CD4-positive, CD25-positive, alpha-beta regulatory T cell (primary cell): ENCODE data around the gene TBKBP1. TPM values are rescaled to one million over a fixed set of nuclear protein-coding genes. Genes with fewer than 3 reads are reported as not detected.

Source experiments
- ATAC-seq, 2 donors: fragments of 150-1000 bp; cut with Tn5 transposase; one replicate each; pipeline ENCODE4 v1.10.0; 2021; ENCODE audit warnings: low read depth in 2 of 2, moderate number of reproducible peaks in 2 of 2, moderate library complexity in 1 of 2
- DNase-seq, 3 donors: peaks; one replicate each; pipeline versions ENCODE4 v3.0.0 to v3.0.0-alpha.2; 2012 to 2022; ENCODE audit warnings: mixed read lengths in 1 of 3
- H3K27ac ChIP-seq: one replicate; pipeline ENCODE4 v1.7.0; 2013; ENCODE audit warnings: mild to moderate bottlenecking, low read length; ENCODE audit not compliant: insufficient read depth, poor library complexity, severe bottlenecking
- H3K27me3 ChIP-seq: one replicate; pipeline ENCODE4 v1.7.0; 2013; ENCODE audit warnings: low read length; ENCODE audit not compliant: control insufficient read depth, insufficient read depth
- H3K36me3 ChIP-seq: one replicate; pipeline ENCODE4 v1.7.0; 2013; ENCODE audit warnings: mild to moderate bottlenecking, low read length, moderate library complexity; ENCODE audit not compliant: control insufficient read depth, insufficient read depth
- H3K4me1 ChIP-seq: 2 replicates; pipeline ENCODE4 v1.7.0; 2013; ENCODE audit warnings: mild to moderate bottlenecking, low read length; ENCODE audit not compliant: insufficient read depth, control insufficient read depth, poor library complexity, severe bottlenecking
- H3K4me3 ChIP-seq: one replicate; pipeline ENCODE4 v1.7.0; 2013; ENCODE audit warnings: low read depth, mild to moderate bottlenecking, low read length, moderate library complexity
- H3K9me3 ChIP-seq, 2 experiments: 1 replicate in 1 of 2; 2 replicates in 1 of 2; pipeline ENCODE4 v1.7.0; 2013; ENCODE audit warnings: low read length in 2 of 2, mild to moderate bottlenecking in 1 of 2, moderate library complexity in 1 of 2; ENCODE audit not compliant: control insufficient read depth in 2 of 2
- H3K27ac Mint-ChIP-seq, 3 donors: one replicate each; pipeline ENCODE4 v1.8.0; 2020 to 2022; ENCODE audit warnings: mild to moderate bottlenecking in 3 of 3, mixed read lengths in 3 of 3, moderate library complexity in 2 of 3
- H3K27me3 Mint-ChIP-seq: one replicate; pipeline ENCODE4 v1.8.0; 2022; ENCODE audit warnings: mild to moderate bottlenecking, mixed read lengths
- H3K36me3 Mint-ChIP-seq: one replicate; pipeline ENCODE4 v1.8.0; 2020; ENCODE audit warnings: mixed read lengths
- H3K4me1 Mint-ChIP-seq, 4 donors: one replicate each; pipeline ENCODE4 v1.8.0; 2020 to 2022; ENCODE audit warnings: mixed read lengths in 4 of 4, mild to moderate bottlenecking in 1 of 4
- H3K4me3 Mint-ChIP-seq, 4 donors: one replicate each; pipeline ENCODE4 v1.8.0; 2020 to 2022; ENCODE audit warnings: mild to moderate bottlenecking in 4 of 4, mixed read lengths in 4 of 4, moderate library complexity in 3 of 4
- H3K9me3 Mint-ChIP-seq, 7 donors: one replicate each; pipeline ENCODE4 v1.8.0; 2020 to 2022; ENCODE audit warnings: mixed read lengths in 7 of 7, mild to moderate bottlenecking in 3 of 7, moderate library complexity in 2 of 7
- polyA plus RNA-seq, 4 donors: library from polyadenylated mRNA; unstranded; fragments of 300-500 nt; fragmentation: Illumina TruSeq; gene quantifications; one replicate each; pipeline ENCODE4 v1.2.3, GENCODE V29; 2021
- total RNA-seq: library from RNA; stranded (reverse); gene quantifications from one replicate; pipeline ENCODE4 v1.2.3, GENCODE V29; 2022

Gene TBKBP1
- total and polyA plus RNA-seq, 5 donors from 2014 or later = 0.11 to 6.1 (median 0.53) TPM

DNA sequence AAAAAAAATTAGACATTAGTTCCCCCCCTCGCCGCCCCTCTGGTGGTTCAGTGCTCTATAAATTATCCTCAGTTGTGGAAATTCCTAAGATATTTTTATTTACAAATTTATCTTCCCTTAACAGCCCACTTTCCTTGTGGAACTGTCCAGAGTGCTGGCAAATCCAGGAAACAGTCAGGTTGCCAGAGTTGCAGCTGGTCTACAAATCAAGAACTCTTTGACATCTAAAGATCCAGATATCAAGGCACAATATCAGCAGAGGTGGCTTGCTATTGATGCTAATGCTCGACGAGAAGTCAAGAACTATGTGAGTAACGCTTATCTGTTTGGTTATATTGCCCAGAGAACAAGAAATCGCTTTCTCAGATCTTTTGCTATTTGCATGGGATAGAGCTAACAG, 41.4 kb upstream of the TBKBP1 start:
- Histone ChIP-seq H3K27me3 (no peaks in the 10 kb centered on the region), H3K27ac (peak overlapping the region; percentile 24), H3K9me3 (no peaks in the 10 kb centered on the region), H3K4me1 (peaks cover 53% of the 10 kb centered on the region), H3K4me3 (no peak overlapping the region), H3K36me3 (peaks cover 51% of the 10 kb centered on the region)
- H3K4me3 Mint-ChIP-seq = peak overlapping the region; percentile 46 to 99 (median 64)
- H3K27ac Mint-ChIP-seq = peak overlapping the region; percentile 33 to 89 (median 69)
- ATAC-seq = no peak
- DNase-seq = no peak
- H3K36me3 Mint-ChIP-seq = peaks cover 35% of the 10 kb centered on the region
- H3K9me3 Mint-ChIP-seq = no peaks in the 10 kb centered on the region
- H3K4me1 Mint-ChIP-seq = peaks cover 32 to 77% (median 58%) of the 10 kb centered on the region in 4 donors
- peaks cover 11% of the 10 kb centered on the region for H3K27me3 Mint-ChIP-seq

DNA sequence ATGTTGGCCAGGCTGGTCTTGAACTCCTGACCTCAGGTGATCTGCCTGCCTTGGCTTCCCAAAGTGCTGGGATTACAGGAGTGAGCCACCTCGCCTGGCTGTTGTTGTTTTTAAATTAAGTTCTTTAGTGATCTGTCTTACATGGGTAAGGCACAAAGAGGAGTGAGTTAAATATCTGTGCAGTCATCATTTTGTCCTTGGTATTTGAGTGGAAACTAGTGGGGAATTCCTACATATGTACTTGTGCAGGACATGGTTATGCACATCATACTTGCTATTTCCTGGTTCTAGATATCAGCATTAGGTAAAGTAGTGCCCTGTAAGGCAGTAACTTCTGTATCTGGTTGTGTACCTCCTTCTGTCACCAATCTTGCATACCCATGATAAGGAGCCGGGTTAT, 40.5 kb upstream of the TBKBP1 start:
- Histone ChIP-seq H3K9me3 (no peaks in the 10 kb centered on the region), H3K27me3 (no peaks in the 10 kb centered on the region), H3K4me3 (no peak overlapping the region), H3K27ac (no peak overlapping the region), H3K36me3 (peaks cover 59% of the 10 kb centered on the region), H3K4me1 (peaks cover 45% of the 10 kb centered on the region)
- Mint-ChIP-seq H3K9me3 (no peaks in the 10 kb centered on the region), H3K27me3 (peaks cover 9% of the 10 kb centered on the region), H3K4me1 (peaks cover 33 to 75% (median 58%) of the 10 kb centered on the region in 4 donors), H3K36me3 (peaks cover 40% of the 10 kb centered on the region), H3K4me3 (peak overlapping the region; percentile 5 to 99 (median 38)), H3K27ac (peak overlapping the region; percentile 23 to 60 (median 46))
- ATAC-seq = no peak
- DNase-seq = no peak

- Histone ChIP-seq H3K27me3 (no peaks in the 10 kb centered on the region), H3K4me1 (peaks cover 45% of the 10 kb centered on the region), H3K27ac (no peak overlapping the region), H3K4me3 (peak overlapping the region; percentile 54), H3K36me3 (peaks cover 64% of the 10 kb centered on the region), H3K9me3 (no peaks in the 10 kb centered on the region)
- Mint-ChIP-seq H3K27ac (peak overlapping the region in 2 of 3 donors; percentile 51 to 68), H3K9me3 (no peaks in the 10 kb centered on the region), H3K36me3 (peaks cover 44% of the 10 kb centered on the region), H3K4me1 (peaks cover 34 to 77% (median 62%) of the 10 kb centered on the region in 4 donors), H3K27me3 (peaks cover 5% of the 10 kb centered on the region), H3K4me3 (peak overlapping the region in 2 of 4 donors; percentile 17 to 99)
- no peak for ATAC-seq
- no peak for DNase-seq
Measured at GRCh38 chr17:47654991-47655390, 39.0 kb upstream of the TBKBP1 start.

- peak; percentile 85 to 89 for ATAC-seq
- Mint-ChIP-seq H3K36me3 (peaks cover 36% of the 10 kb centered on the region), H3K27ac (peak overlapping the region; percentile 89 to 96 (median 91)), H3K4me1 (peaks cover 25 to 61% (median 41%) of the 10 kb centered on the region in 4 donors), H3K27me3 (no peaks in the 10 kb centered on the region), H3K9me3 (no peaks in the 10 kb centered on the region), H3K4me3 (peak overlapping the region; percentile 72 to 92 (median 84))
- peak overlapping the region; percentile 93 for H3K27ac ChIP-seq
- peaks cover 76% of the 10 kb centered on the region for H3K36me3 ChIP-seq
- H3K27me3 ChIP-seq = no peaks in the 10 kb centered on the region
- no peaks in the 10 kb centered on the region for H3K9me3 ChIP-seq
- peak in 2 of 3 donors; percentile 72 to 88 for DNase-seq
- peaks cover 25% of the 10 kb centered on the region for H3K4me1 ChIP-seq
- peak overlapping the region; percentile 93 for H3K4me3 ChIP-seq
Measured at GRCh38 chr17:47660064-47660492, 33.9 kb upstream of the TBKBP1 start.

DNA sequence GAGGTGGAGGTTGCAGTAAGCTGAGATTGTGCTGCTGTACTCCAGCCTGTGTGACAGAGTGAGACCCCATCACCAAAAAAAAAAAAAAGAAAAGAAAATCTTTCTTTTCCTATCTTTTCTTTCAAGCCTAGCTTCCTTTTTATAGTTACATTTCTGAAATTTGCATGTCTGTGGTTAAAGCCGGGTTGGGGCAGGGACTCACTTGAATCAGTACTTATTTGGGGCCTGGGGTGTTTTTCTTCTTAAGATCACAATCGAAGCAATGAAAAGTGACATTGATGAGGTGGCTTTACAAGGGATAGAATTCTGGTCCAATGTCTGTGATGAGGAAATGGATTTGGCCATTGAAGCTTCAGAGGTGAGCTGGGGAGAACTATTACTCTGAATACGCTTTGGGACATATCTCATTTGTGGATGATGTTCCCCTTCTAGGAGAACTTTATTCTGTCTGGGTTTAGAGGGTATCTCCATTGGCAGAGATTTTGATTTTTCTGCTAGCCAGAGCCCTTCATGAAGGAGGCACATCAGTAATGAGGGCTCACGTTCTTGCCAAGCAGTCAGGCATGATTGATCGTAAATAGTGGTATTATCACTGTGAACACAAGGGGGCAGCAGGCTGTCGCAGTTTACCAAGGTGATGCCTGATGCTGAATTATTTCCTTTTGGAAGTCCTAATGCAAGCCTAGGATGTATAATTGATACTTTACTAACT, 29.9 kb upstream of the TBKBP1 start:
- Mint-ChIP-seq H3K27ac (peak overlapping the region; percentile 9 to 89 (median 82)), H3K4me3 (peak overlapping the region; percentile 10 to 63 (median 32)), H3K4me1 (peaks cover 11 to 39% (median 23%) of the 10 kb centered on the region in 4 donors), H3K27me3 (no peaks in the 10 kb centered on the region), H3K9me3 (no peaks in the 10 kb centered on the region), H3K36me3 (peaks cover 31% of the 10 kb centered on the region)
- Histone ChIP-seq H3K36me3 (peaks cover 75% of the 10 kb centered on the region), H3K27me3 (no peaks in the 10 kb centered on the region), H3K9me3 (no peaks in the 10 kb centered on the region), H3K27ac (peak overlapping the region; percentile 45), H3K4me3 (peak overlapping the region; percentile 21), H3K4me1 (peaks cover 25% of the 10 kb centered on the region)
- ATAC-seq = peak; percentile 62 to 63
- peak; percentile 45 to 80 (median 66) for DNase-seq

DNA sequence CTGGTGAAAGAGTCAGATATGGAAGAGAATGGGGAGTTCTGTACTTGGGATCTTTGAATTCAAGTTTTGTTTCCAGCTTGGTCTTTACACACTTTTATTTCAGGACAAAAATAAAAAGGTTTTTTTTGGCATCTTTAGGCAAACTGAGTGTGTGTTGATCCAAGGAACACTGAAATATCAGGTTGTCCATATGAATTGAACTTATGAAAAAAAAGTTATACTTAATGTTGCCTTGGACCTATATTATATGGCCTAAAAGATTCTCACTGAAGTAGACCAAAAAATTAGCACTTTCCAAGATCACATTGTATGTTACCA, 29.4 kb upstream of the TBKBP1 start:
- ATAC-seq = no peak
- Mint-ChIP-seq H3K4me1 (peaks cover 11 to 38% (median 26%) of the 10 kb centered on the region in 4 donors), H3K27me3 (no peaks in the 10 kb centered on the region), H3K36me3 (peaks cover 32% of the 10 kb centered on the region), H3K9me3 (no peaks in the 10 kb centered on the region), H3K4me3 (peak overlapping the region in 1 of 4 donors; percentile 42), H3K27ac (peak overlapping the region; percentile 9 to 82 (median 66))
- Histone ChIP-seq H3K4me3 (no peak overlapping the region), H3K36me3 (peaks cover 81% of the 10 kb centered on the region), H3K4me1 (peaks cover 21% of the 10 kb centered on the region), H3K27me3 (no peaks in the 10 kb centered on the region), H3K27ac (peak overlapping the region; percentile 45), H3K9me3 (no peaks in the 10 kb centered on the region)
- no peak for DNase-seq

- ATAC-seq (no peak), DNase-seq (no peak)
- Histone ChIP-seq H3K27ac (no peak overlapping the region), H3K36me3 (peaks cover 91% of the 10 kb centered on the region), H3K27me3 (no peaks in the 10 kb centered on the region), H3K9me3 (no peaks in the 10 kb centered on the region), H3K4me1 (peaks cover 17% of the 10 kb centered on the region), H3K4me3 (no peak overlapping the region)
- Mint-ChIP-seq H3K27me3 (no peaks in the 10 kb centered on the region), H3K9me3 (no peaks in the 10 kb centered on the region), H3K36me3 (peaks cover 40% of the 10 kb centered on the region), H3K4me1 (peaks cover 13 to 40% (median 26%) of the 10 kb centered on the region in 4 donors), H3K27ac (no peak overlapping the region), H3K4me3 (no peak overlapping the region)
Measured at GRCh38 chr17:47665655-47666054, 28.3 kb upstream of the TBKBP1 start.

GRCh38 chr17:47669081-47669480, 24.9 kb upstream of the TBKBP1 start:
- Histone ChIP-seq H3K4me3 (no peak overlapping the region), H3K27ac (no peak overlapping the region), H3K27me3 (no peaks in the 10 kb centered on the region), H3K36me3 (peaks cover 95% of the 10 kb centered on the region), H3K4me1 (peaks cover 8% of the 10 kb centered on the region), H3K9me3 (no peaks in the 10 kb centered on the region)
- no peak overlapping the region for H3K4me3 Mint-ChIP-seq
- no peak for DNase-seq
- ATAC-seq = no peak
- peaks cover 11 to 32% (median 22%) of the 10 kb centered on the region in 4 donors for H3K4me1 Mint-ChIP-seq
- peak overlapping the region in 1 of 3 donors; percentile 75 for H3K27ac Mint-ChIP-seq
- peaks cover 47% of the 10 kb centered on the region for H3K36me3 Mint-ChIP-seq
- H3K9me3 Mint-ChIP-seq = no peaks in the 10 kb centered on the region
- H3K27me3 Mint-ChIP-seq = no peaks in the 10 kb centered on the region
